ENCODE measurements around the gene PPP1R14D.

- no peak for TF ChIP-seq CTCF (IDR thresholded peaks at IDR 0.05; ENCODE audit: low read depth, low read length, poor library complexity, severe bottlenecking)
- no peak for TF ChIP-seq EZH2phosphoT487 (IDR thresholded peaks at IDR 0.05; ENCODE audit: borderline replicate concordance, low read length)
Observed at GRCh38 chr15:40836020-40836419, 7.5 kb upstream of the PPP1R14D start.

Data from DOHH2 (cell line).